PC-9 (cell line): ENCODE measurements around the gene LEPR.

Source experiments
- EZH2 ChIP-seq: fragments of 200-600 bp; sonication (generic); IDR thresholded peaks from 2 replicates; pipeline ENCODE4 v1.8.0; 2017; ENCODE audit warnings: antibody characterized with exemption, low read depth
- TF ChIP-seq, protein P1 (sequence below): fragments of 200-600 bp; sonication (generic); conservative IDR thresholded peaks from 2 replicates; pipeline ENCODE4 v1.6.1; 2017; ENCODE audit warnings: mixed run types, antibody characterized with exemption, mild to moderate bottlenecking, moderate library complexity

DNA sequence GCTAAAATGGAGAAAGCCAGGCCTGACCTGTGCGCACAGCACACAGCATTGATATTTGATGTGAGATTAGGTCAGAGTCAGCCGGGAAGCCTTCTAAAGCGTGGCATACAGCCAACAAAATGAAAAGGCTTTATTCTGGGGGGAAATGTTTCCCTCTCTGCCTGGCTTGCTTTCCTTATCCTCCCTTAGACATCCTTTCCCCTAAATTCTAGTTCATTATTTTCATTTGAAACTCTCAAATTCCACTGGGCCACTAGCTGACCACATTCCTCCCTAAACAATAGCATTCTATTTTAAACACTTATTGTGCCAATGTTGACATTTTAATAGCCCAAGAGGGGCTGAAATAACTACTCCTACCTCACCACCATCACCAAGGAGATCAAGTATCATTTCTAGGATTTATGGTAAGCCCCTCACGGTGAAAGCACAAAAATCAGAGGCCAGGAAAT, 49.4 kb downstream of the LEPR start:
- TF ChIP-seq EZH2: no peak
- TF ChIP-seq, protein P1, sequence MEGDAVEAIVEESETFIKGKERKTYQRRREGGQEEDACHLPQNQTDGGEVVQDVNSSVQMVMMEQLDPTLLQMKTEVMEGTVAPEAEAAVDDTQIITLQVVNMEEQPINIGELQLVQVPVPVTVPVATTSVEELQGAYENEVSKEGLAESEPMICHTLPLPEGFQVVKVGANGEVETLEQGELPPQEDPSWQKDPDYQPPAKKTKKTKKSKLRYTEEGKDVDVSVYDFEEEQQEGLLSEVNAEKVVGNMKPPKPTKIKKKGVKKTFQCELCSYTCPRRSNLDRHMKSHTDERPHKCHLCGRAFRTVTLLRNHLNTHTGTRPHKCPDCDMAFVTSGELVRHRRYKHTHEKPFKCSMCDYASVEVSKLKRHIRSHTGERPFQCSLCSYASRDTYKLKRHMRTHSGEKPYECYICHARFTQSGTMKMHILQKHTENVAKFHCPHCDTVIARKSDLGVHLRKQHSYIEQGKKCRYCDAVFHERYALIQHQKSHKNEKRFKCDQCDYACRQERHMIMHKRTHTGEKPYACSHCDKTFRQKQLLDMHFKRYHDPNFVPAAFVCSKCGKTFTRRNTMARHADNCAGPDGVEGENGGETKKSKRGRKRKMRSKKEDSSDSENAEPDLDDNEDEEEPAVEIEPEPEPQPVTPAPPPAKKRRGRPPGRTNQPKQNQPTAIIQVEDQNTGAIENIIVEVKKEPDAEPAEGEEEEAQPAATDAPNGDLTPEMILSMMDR: no peak
